Transverse colon (tissue), 4 donors: Measurements from ENCODE around the gene LRRC9.

Source experiments
- EP300 ChIP-seq: sonication (generic); formaldehyde crosslinking; IDR thresholded peaks from one replicate; pipeline ENCODE4 v1.6.1; 2017; ENCODE audit warnings: antibody characterized with exemption, low read depth
- POLR2AphosphoS5 ChIP-seq, 3 donors: sonication (generic); formaldehyde crosslinking; IDR thresholded peaks; one replicate each; pipeline ENCODE4 v1.6.1; 2016; ENCODE audit warnings: antibody characterized with exemption in 3 of 3
- TF ChIP-seq, protein P1 (sequence below), 5 experiments: fragments of 200-600 bp in 3 of 5; fragments of 450-650 bp in 2 of 5; sonication (generic) in 3 of 5; IDR thresholded peaks; 1 replicate in 2 of 5; 2 replicates in 3 of 5; pipeline ENCODE4 v1.5.1; 2016 to 2017; ENCODE audit warnings: antibody characterized with exemption in 5 of 5, inconsistent platforms in 3 of 5, mild to moderate bottlenecking in 2 of 5, moderate library complexity in 1 of 5

- TF ChIP-seq, protein P1, sequence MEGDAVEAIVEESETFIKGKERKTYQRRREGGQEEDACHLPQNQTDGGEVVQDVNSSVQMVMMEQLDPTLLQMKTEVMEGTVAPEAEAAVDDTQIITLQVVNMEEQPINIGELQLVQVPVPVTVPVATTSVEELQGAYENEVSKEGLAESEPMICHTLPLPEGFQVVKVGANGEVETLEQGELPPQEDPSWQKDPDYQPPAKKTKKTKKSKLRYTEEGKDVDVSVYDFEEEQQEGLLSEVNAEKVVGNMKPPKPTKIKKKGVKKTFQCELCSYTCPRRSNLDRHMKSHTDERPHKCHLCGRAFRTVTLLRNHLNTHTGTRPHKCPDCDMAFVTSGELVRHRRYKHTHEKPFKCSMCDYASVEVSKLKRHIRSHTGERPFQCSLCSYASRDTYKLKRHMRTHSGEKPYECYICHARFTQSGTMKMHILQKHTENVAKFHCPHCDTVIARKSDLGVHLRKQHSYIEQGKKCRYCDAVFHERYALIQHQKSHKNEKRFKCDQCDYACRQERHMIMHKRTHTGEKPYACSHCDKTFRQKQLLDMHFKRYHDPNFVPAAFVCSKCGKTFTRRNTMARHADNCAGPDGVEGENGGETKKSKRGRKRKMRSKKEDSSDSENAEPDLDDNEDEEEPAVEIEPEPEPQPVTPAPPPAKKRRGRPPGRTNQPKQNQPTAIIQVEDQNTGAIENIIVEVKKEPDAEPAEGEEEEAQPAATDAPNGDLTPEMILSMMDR (IDR thresholded peaks at IDR 0.05): no peak
- TF ChIP-seq EP300 (no peak), POLR2AphosphoS5 (IDR thresholded peaks at IDR 0.05) (no peak)
Observed at GRCh38 chr14:59913187-59913586, 6.8 kb upstream of the LRRC9 start.
